Mammary epithelial cell (primary cell): ENCODE data around the gene ATP1A3.
"Not testable (repeated sequence)": the region's sequence is repeated elsewhere in the genome, so short reads cannot be mapped to it uniquely, and the experiment has no call there.

Source experiments
- CTCF ChIP-seq, 2 donors: IDR thresholded peaks in 1 of 2; conservative IDR thresholded peaks in 1 of 2; 2 replicates each; pipeline ENCODE4 v1.5.1; 2011 to 2012; ENCODE audit warnings: inconsistent platforms in 2 of 2, low read length in 2 of 2, mild to moderate bottlenecking in 2 of 2, control low read depth in 1 of 2, low read depth in 1 of 2; ENCODE audit not compliant: insufficient read depth in 1 of 2; ENCODE audit errors: extremely low read depth in 1 of 2
- EZH2 ChIP-seq: IDR thresholded peaks from 2 replicates; pipeline ENCODE4 v1.6.1; 2012; ENCODE audit warnings: low read length, inconsistent platforms, borderline replicate concordance

- TF ChIP-seq EZH2; CTCF (conservative IDR thresholded peaks at IDR 0.05 in 1 of 2, IDR thresholded peaks at IDR 0.05 in 1 of 2; ENCODE audit: extremely low read depth in 1 of 2, insufficient read depth in 1 of 2, low read depth in 1 of 2, low read length in 2 of 2): not testable (repeated sequence)
Observed at GRCh38 chr19:41991925-41992569, 2.0 kb downstream of the ATP1A3 start.
